RWPE2 (cell line): ENCODE data around the gene SPIB.

Experiments
- ATAC-seq: fragments of 200-7000 bp; cut with Tn5 transposase; 3 replicates; pipeline ENCODE4 v1.9.1; 2021; ENCODE audit warnings: low read depth
- DNase-seq: peaks from one replicate; pipeline ENCODE4 v3.0.0-alpha.2; 2020; ENCODE audit warnings: low spot score
- H3K27ac ChIP-seq: fragments of 450-650 bp; 2 replicates; pipeline ENCODE4 v1.5.1; 2017; ENCODE audit warnings: mild to moderate bottlenecking; ENCODE audit not compliant: poor library complexity, severe bottlenecking
- H3K27me3 ChIP-seq: fragments of 250-450 bp; sonication (Bioruptor Pico); 2 replicates; pipeline ENCODE4 v1.5.1; 2021; ENCODE audit warnings: mild to moderate bottlenecking, moderate library complexity; ENCODE audit not compliant: insufficient read depth, poor library complexity, severe bottlenecking
- H3K36me3 ChIP-seq: fragments of 250-450 bp; sonication (Bioruptor Pico); 2 replicates; pipeline ENCODE4 v1.5.1; 2020; ENCODE audit warnings: low read depth, mild to moderate bottlenecking, moderate library complexity
- H3K4me1 ChIP-seq: fragments of 250-450 bp; sonication (Bioruptor Pico); 2 replicates; pipeline ENCODE4 v1.5.1; 2021; ENCODE audit warnings: mild to moderate bottlenecking, moderate library complexity; ENCODE audit not compliant: insufficient read depth, poor library complexity, severe bottlenecking
- H3K4me3 ChIP-seq: fragments of 250-450 bp; sonication (Bioruptor Pico); 2 replicates; pipeline ENCODE4 v1.5.1; 2021; ENCODE audit warnings: mild to moderate bottlenecking, moderate library complexity; ENCODE audit not compliant: severe bottlenecking
- H3K9me3 ChIP-seq: fragments of 250-450 bp; sonication (Bioruptor Pico); 2 replicates; pipeline ENCODE4 v1.5.1; 2021; ENCODE audit warnings: mild to moderate bottlenecking, moderate library complexity; ENCODE audit not compliant: severe bottlenecking
- CTCF ChIP-seq: fragments of 450-650 bp; IDR thresholded peaks from one replicate; pipeline ENCODE4 v1.5.1; 2017; ENCODE audit warnings: mild to moderate bottlenecking, moderate library complexity; ENCODE audit not compliant: poor library complexity, severe bottlenecking

The SPIB gene

GRCh38 chr19:50422397-50423278 lies 3.9 kb downstream of the SPIB start:
- H3K4me1 ChIP-seq = no peaks in the 10 kb centered on the region
- no peak for TF ChIP-seq CTCF
- H3K9me3 ChIP-seq = no peaks in the 10 kb centered on the region
- H3K36me3 ChIP-seq = no peaks in the 10 kb centered on the region
- no peak for ATAC-seq
- peaks cover 17% of the 10 kb centered on the region for H3K27me3 ChIP-seq
- DNase-seq = no peak
- H3K4me3 ChIP-seq = no peak overlapping the region
- no peak overlapping the region for H3K27ac ChIP-seq

- no peak overlapping the region for H3K27ac ChIP-seq
- no peak overlapping the region for H3K4me3 ChIP-seq
- H3K27me3 ChIP-seq = peaks cover 17% of the 10 kb centered on the region
- no peak for TF ChIP-seq CTCF
- no peaks in the 10 kb centered on the region for H3K36me3 ChIP-seq
- DNase-seq (no peak), ATAC-seq (no peak)
- H3K9me3 ChIP-seq = no peaks in the 10 kb centered on the region
- H3K4me1 ChIP-seq = no peaks in the 10 kb centered on the region
Measured at GRCh38 chr19:50423279-50424113, 4.8 kb downstream of the SPIB start.

GRCh38 chr19:50425581-50425980 lies 6.8 kb downstream of the SPIB start:
- DNase-seq = no peak

GRCh38 chr19:50427318-50427925 lies 8.7 kb downstream of the SPIB start:
- H3K36me3 ChIP-seq = no peaks in the 10 kb centered on the region
- no peak for TF ChIP-seq CTCF
- H3K27ac ChIP-seq = no peak overlapping the region
- ATAC-seq (no peak), DNase-seq (no peak)
- H3K27me3 ChIP-seq = peaks cover 3% of the 10 kb centered on the region
- H3K9me3 ChIP-seq = no peaks in the 10 kb centered on the region
- no peak overlapping the region for H3K4me3 ChIP-seq
- no peaks in the 10 kb centered on the region for H3K4me1 ChIP-seq

More at GRCh38 chr19:50425581-50425980, 6.8 kb downstream of the SPIB start:
- TF ChIP-seq CTCF = no peak
- H3K4me3 ChIP-seq = no peak overlapping the region
- H3K9me3 ChIP-seq = no peaks in the 10 kb centered on the region
- no peak overlapping the region for H3K27ac ChIP-seq
- no peaks in the 10 kb centered on the region for H3K4me1 ChIP-seq
- no peaks in the 10 kb centered on the region for H3K27me3 ChIP-seq
- ATAC-seq = no peak
- H3K36me3 ChIP-seq = no peaks in the 10 kb centered on the region
